BJ (cell line): ENCODE results near the gene MAN1B1. TPM values are rescaled to one million over a fixed set of nuclear protein-coding genes. Genes with fewer than 3 reads are reported as not detected.

Experiments used
- CTCF ChIA-PET: fragments of 350-600 bp; formaldehyde crosslinking; extraction: SDS; loops from one replicate; lab custom pipeline; 2021; ENCODE audit warnings: antibody characterized with exemption, inconsistent platforms; lab: Yijun Ruan, JAX
- POLR2A ChIA-PET: fragments of 300-600 bp; sonication (Branson Sonifier 250); formaldehyde crosslinking; extraction: SDS; loops from one replicate; lab custom pipeline; 2021; ENCODE audit warnings: antibody characterized with exemption; lab: Charles Lee
- DNase-seq: peaks from one replicate; pipeline ENCODE4 v3.0.0-alpha.2; 2011; ENCODE audit warnings: low read depth
- H3K27me3 ChIP-seq: 2 replicates; pipeline ENCODE4 v1.6.0; 2011; ENCODE audit warnings: low read length; ENCODE audit not compliant: control insufficient read depth, insufficient read depth
- H3K36me3 ChIP-seq: 2 replicates; pipeline ENCODE4 v1.5.1; 2011; ENCODE audit warnings: low read length; ENCODE audit not compliant: control insufficient read depth, insufficient read depth
- H3K4me3 ChIP-seq: 2 replicates; pipeline ENCODE4 v1.5.1; 2011; ENCODE audit warnings: low read depth, mild to moderate bottlenecking, control low read depth, low read length
- CTCF ChIP-seq: IDR thresholded peaks from 2 replicates; pipeline ENCODE4 v1.5.1; 2011; ENCODE audit warnings: low read depth, mild to moderate bottlenecking, control low read depth, inconsistent platforms, low read length, moderate library complexity; ENCODE audit not compliant: insufficient read depth
- polyA plus RNA-seq: library from polyadenylated mRNA; depleted of rRNA; stranded (reverse); fragments of >200 nt; gene quantifications from 2 replicates; pipeline ENCODE4 v1.2.3, GENCODE V29; 2011

Gene MAN1B1
- polyA plus RNA-seq, 1 experiment, result 80.0 TPM

DNA sequence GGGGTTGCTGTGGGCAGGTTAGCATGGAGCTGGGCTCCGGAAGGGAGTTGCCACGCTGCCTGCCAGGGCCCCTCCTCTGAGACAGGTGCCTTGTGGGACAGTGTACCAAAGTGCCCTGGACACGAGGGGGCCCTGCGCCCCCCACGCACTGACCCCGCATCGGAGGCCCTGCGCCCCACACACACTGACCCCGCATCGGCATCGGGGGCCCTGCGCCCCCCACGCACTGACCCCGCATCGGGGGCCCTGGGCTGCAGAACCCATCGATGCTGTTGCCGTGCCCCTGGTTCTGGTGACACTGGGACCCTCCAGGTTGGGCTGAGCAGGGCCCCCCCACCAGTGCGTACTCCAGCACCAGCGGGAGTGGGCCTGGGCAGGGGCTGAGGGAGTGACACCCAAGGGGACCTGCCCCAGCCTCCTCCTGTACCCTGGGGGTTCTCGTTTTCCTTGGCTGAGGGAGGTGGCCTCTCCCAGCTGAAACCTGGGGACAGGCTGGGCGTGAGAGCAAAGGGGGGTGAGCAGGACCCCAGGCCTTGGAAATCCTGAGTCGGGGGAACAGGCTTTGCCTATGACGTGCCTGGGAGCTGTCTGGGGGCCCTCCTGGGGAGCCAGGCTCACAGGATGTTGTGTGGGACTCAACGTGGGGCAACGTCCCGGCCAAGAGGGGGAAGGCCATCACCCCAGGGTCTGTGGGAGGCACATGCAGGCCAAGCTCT lies 23.3 kb upstream of the MAN1B1 start:
- H3K27me3 ChIP-seq, result no peaks in the 10 kb centered on the region
- POLR2A ChIA-PET, result no interaction called here
- no peak overlapping the region for H3K4me3 ChIP-seq
- no peak for DNase-seq
- no peak for TF ChIP-seq CTCF
- H3K36me3 ChIP-seq, result no peaks in the 10 kb centered on the region
- CTCF ChIA-PET, result interaction anchor here (0.6 to 9.4 kb wide), 28 partner anchors 10 to 335 kb away, joined by 3 to 153 read pairs (median 4); partner anchors contain the start of genes ABCA2, ENTPD2, FUT7 and MAN1B1

GRCh38 chr9:137064027-137064879 lies 22.5 kb upstream of the MAN1B1 start:
- peak; percentile 96 for TF ChIP-seq CTCF
- H3K27me3 ChIP-seq, result no peaks in the 10 kb centered on the region
- H3K36me3 ChIP-seq, result no peaks in the 10 kb centered on the region
- POLR2A ChIA-PET, result interaction anchor here (0.7 kb wide), 1 partner anchor 342 kb away, joined by 4 read pairs; no protein-coding TSS in a partner anchor
- no peak overlapping the region for H3K4me3 ChIP-seq
- CTCF ChIA-PET, result interaction anchor here (0.6 to 9.4 kb wide), 30 partner anchors 9 to 336 kb away, joined by 3 to 153 read pairs (median 4); partner anchors contain the start of genes ABCA2, ENTPD2, FUT7 and MAN1B1
- no peak for DNase-seq

GRCh38 chr9:137064880-137065164 lies 22.0 kb upstream of the MAN1B1 start:
- H3K36me3 ChIP-seq, result no peaks in the 10 kb centered on the region
- POLR2A ChIA-PET, result no interaction called here
- TF ChIP-seq CTCF, result no peak
- no peaks in the 10 kb centered on the region for H3K27me3 ChIP-seq
- CTCF ChIA-PET, result interaction anchor here (0.6 to 9.4 kb wide), 15 partner anchors 11 to 336 kb away, joined by 3 to 153 read pairs (median 7); partner anchors contain the start of genes ABCA2, ENTPD2, FUT7 and NPDC1
- H3K4me3 ChIP-seq, result no peak overlapping the region
- DNase-seq, result no peak

DNA sequence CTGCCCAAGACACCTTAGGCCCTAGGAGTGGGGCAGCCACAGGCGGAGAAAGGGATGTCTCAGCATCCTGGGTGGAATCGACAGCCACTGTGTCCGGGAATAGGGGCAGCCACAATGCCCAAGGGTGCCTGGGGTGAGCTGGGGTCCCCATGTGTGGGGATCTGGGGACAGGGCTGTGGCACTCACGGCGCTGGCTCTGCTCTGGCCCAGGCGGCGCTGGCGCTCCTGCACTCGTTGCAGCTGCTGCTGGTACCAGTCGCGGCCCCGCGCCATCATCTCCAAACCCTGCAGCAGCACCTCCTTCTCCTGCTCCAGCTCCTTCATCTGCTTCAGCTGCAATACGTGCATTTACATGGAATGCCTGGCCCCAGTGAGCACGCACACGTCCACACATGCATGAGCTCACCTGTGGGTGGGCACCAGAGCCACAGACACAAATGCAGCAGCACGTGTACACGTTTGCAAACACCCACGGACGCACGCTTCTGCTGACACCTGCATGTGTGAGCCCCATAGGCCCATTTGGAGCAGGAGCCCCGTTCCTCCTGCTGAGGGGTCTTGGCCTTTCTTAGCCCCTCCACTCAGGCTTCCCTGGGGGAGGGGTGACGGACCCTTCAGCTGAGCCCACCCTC lies 21.3 kb upstream of the MAN1B1 start:
- DNase-seq, result no peak
- no peak for TF ChIP-seq CTCF

More for the DNA sequence above, 21.3 kb upstream of the MAN1B1 start:
- ChIA-PET CTCF (interaction anchor here (0.7 to 9.4 kb wide), 8 partner anchors 12 to 279 kb away, joined by 3 to 153 read pairs (median 10); partner anchors contain the start of genes ENTPD2, NPDC1 and UAP1L1), POLR2A (no interaction called here)
- H3K36me3 ChIP-seq, result no peaks in the 10 kb centered on the region
- H3K4me3 ChIP-seq, result no peak overlapping the region
- H3K27me3 ChIP-seq, result no peaks in the 10 kb centered on the region
